Neural progenitor cell (in vitro differentiated cells): ENCODE results near the gene SLC25A26.

Source experiments
- CTCF ChIP-seq: fragments of 200-600 bp; sonication (generic); IDR thresholded peaks from 2 replicates; pipeline ENCODE4 v1.5.1; 2017; ENCODE audit warnings: antibody characterized with exemption, mild to moderate bottlenecking
- EZH2 ChIP-seq: fragments of 200-600 bp; sonication (generic); IDR thresholded peaks from 2 replicates; pipeline ENCODE4 v1.6.1; 2017; ENCODE audit warnings: antibody characterized with exemption, mild to moderate bottlenecking, moderate library complexity

- no peak for TF ChIP-seq EZH2
- TF ChIP-seq CTCF: no peak
These were observed 123.6 kb downstream of the SLC25A26 start for GRCh38 chr3:66344391-66344811.
